OCI-LY1 (cell line): ENCODE data around the gene STON2.

Experiments
- H2AFZ ChIP-seq: fragments of 200-600 bp; sonication (generic), shearing (Covaris generic); 2 replicates; pipeline ENCODE4 v1.6.0; 2014; ENCODE audit warnings: antibody characterized with exemption, mild to moderate bottlenecking, low read length
- H3F3A ChIP-seq: fragments of 200-600 bp; sonication (generic), shearing (Covaris generic); 2 replicates; pipeline ENCODE4 v1.6.0; 2014; ENCODE audit warnings: mild to moderate bottlenecking, antibody characterized with exemption, low read length, moderate library complexity; ENCODE audit not compliant: insufficient read depth
- H3K27ac ChIP-seq: fragments of 200-600 bp; sonication (generic); 2 replicates; pipeline ENCODE4 v1.5.1; 2014; ENCODE audit warnings: low read length, mixed run types, mild to moderate bottlenecking, low read depth; ENCODE audit not compliant: poor library complexity, severe bottlenecking
- H3K27me3 ChIP-seq: fragments of 200-600 bp; sonication (generic); 2 replicates; pipeline ENCODE4 v1.6.0; 2014; ENCODE audit warnings: antibody characterized with exemption, mild to moderate bottlenecking, low read length, moderate library complexity; ENCODE audit not compliant: insufficient read depth
- H3K36me3 ChIP-seq: fragments of 200-600 bp; sonication (generic); 2 replicates; pipeline ENCODE4 v1.6.1; 2014; ENCODE audit warnings: mild to moderate bottlenecking, antibody characterized with exemption, low read length, moderate library complexity, mixed read lengths; ENCODE audit not compliant: insufficient read depth
- H3K4me1 ChIP-seq: fragments of 200-600 bp; sonication (generic); 2 replicates; pipeline ENCODE4 v1.5.1; 2014; ENCODE audit warnings: mild to moderate bottlenecking, low read length, moderate library complexity; ENCODE audit not compliant: insufficient read depth, severe bottlenecking
- H3K4me2 ChIP-seq: fragments of 200-600 bp; sonication (generic), shearing (Covaris generic); 2 replicates; pipeline ENCODE4 v1.6.1; 2014; ENCODE audit warnings: low read length
- H3K4me3 ChIP-seq: fragments of 200-600 bp; sonication (generic); 2 replicates; pipeline ENCODE4 v1.5.1; 2014; ENCODE audit warnings: low read length, low read depth, mild to moderate bottlenecking, mixed read lengths; ENCODE audit not compliant: poor library complexity, severe bottlenecking
- H3K79me2 ChIP-seq: fragments of 200-600 bp; shearing (Covaris generic); 2 replicates; pipeline ENCODE4 v1.6.1; 2016; ENCODE audit warnings: mixed run types, low read length, mixed read lengths; ENCODE audit not compliant: insufficient read depth
- H3K9ac ChIP-seq: fragments of 200-600 bp; sonication (generic), shearing (Covaris generic); 2 replicates; pipeline ENCODE4 v1.6.1; 2014; ENCODE audit warnings: mild to moderate bottlenecking, low read length, mixed read lengths
- H3K9me2 ChIP-seq: fragments of 200-600 bp; sonication (generic), shearing (Covaris generic); 2 replicates; pipeline ENCODE4 v1.6.1; 2014; ENCODE audit warnings: low read depth, mild to moderate bottlenecking, low read length, mixed read lengths
- H3K9me3 ChIP-seq: fragments of 200-600 bp; shearing (Covaris generic); 2 replicates; pipeline ENCODE4 v1.6.1; 2014; ENCODE audit warnings: low read length, mixed read lengths
- H4K20me1 ChIP-seq: fragments of 200-600 bp; sonication (generic), shearing (Covaris generic); 2 replicates; pipeline ENCODE4 v1.6.0; 2016; ENCODE audit warnings: mild to moderate bottlenecking, low read length; ENCODE audit not compliant: insufficient read depth
- CTCF ChIP-seq: fragments of 200-600 bp; sonication (generic), shearing (Covaris generic); IDR thresholded peaks from 2 replicates; pipeline ENCODE4 v1.5.1; 2017; ENCODE audit warnings: mild to moderate bottlenecking, antibody characterized with exemption, low read length, moderate library complexity, mixed read lengths
- EZH2 ChIP-seq: fragments of 200-600 bp; sonication (generic), shearing (Covaris generic); IDR thresholded peaks from 2 replicates; pipeline ENCODE4 v1.8.0; 2017; ENCODE audit warnings: borderline replicate concordance, mixed run types, mild to moderate bottlenecking, antibody characterized with exemption, low read length, moderate library complexity, mixed read lengths

The STON2 gene

GRCh38 chr14:81418057-81418790 is 18.1 kb upstream of the STON2 start:
- H3K4me1 ChIP-seq, result no peaks in the 10 kb centered on the region
- no peak overlapping the region for H3K4me2 ChIP-seq
- no peaks in the 10 kb centered on the region for H3K9me2 ChIP-seq
- no peak overlapping the region for H2AFZ ChIP-seq
- H3K27me3 ChIP-seq, result no peaks in the 10 kb centered on the region
- H3F3A ChIP-seq, result no peaks in the 10 kb centered on the region
- H3K4me3 ChIP-seq, result no peak overlapping the region
- H3K9me3 ChIP-seq, result no peaks in the 10 kb centered on the region
- no peak overlapping the region for H3K9ac ChIP-seq
- H3K79me2 ChIP-seq, result no peaks in the 10 kb centered on the region
- no peak overlapping the region for H3K27ac ChIP-seq
- no peak for TF ChIP-seq EZH2
- no peak for TF ChIP-seq CTCF
- no peaks in the 10 kb centered on the region for H4K20me1 ChIP-seq
- H3K36me3 ChIP-seq, result no peaks in the 10 kb centered on the region

GRCh38 chr14:81416981-81417380 is 16.9 kb upstream of the STON2 start:
- H3K4me1 ChIP-seq, result no peaks in the 10 kb centered on the region
- no peaks in the 10 kb centered on the region for H3K9me2 ChIP-seq
- no peaks in the 10 kb centered on the region for H3K79me2 ChIP-seq
- no peaks in the 10 kb centered on the region for H4K20me1 ChIP-seq
- no peaks in the 10 kb centered on the region for H3K36me3 ChIP-seq
- no peaks in the 10 kb centered on the region for H3K9me3 ChIP-seq
- no peaks in the 10 kb centered on the region for H3F3A ChIP-seq
- no peaks in the 10 kb centered on the region for H3K27me3 ChIP-seq
- H3K27ac ChIP-seq, result no peak overlapping the region
- no peak overlapping the region for H2AFZ ChIP-seq
- H3K4me2 ChIP-seq, result no peak overlapping the region
- H3K9ac ChIP-seq, result no peak overlapping the region
- TF ChIP-seq EZH2 (no peak), CTCF (no peak)
- H3K4me3 ChIP-seq, result no peak overlapping the region

GRCh38 chr14:81416194-81416952 is 16.2 kb upstream of the STON2 start:
- Histone ChIP-seq H4K20me1 (no peaks in the 10 kb centered on the region), H3K9me2 (no peaks in the 10 kb centered on the region), H3K4me1 (no peaks in the 10 kb centered on the region), H3F3A (no peaks in the 10 kb centered on the region), H3K4me2 (no peak overlapping the region), H3K36me3 (no peaks in the 10 kb centered on the region), H3K4me3 (no peak overlapping the region), H2AFZ (no peak overlapping the region), H3K79me2 (no peaks in the 10 kb centered on the region), H3K9ac (no peak overlapping the region), H3K27ac (no peak overlapping the region), H3K27me3 (no peaks in the 10 kb centered on the region), H3K9me3 (no peaks in the 10 kb centered on the region)
- TF ChIP-seq EZH2 (no peak), CTCF (no peak)
